HG02571 (cell line): ENCODE data around the gene HAAO.
"Not testable (repeated sequence)": the region's sequence is repeated elsewhere in the genome, so short reads cannot be mapped to it uniquely, and the experiment has no call there.

Source experiments
- ATAC-seq: cut with Tn5 transposase; IDR thresholded peaks from one replicate; pipeline ENCODE4 v1.9.1; 2021; ENCODE audit warnings: mild to moderate bottlenecking, moderate library complexity; ENCODE audit not compliant: unreplicated experiment

HAAO gene

DNA sequence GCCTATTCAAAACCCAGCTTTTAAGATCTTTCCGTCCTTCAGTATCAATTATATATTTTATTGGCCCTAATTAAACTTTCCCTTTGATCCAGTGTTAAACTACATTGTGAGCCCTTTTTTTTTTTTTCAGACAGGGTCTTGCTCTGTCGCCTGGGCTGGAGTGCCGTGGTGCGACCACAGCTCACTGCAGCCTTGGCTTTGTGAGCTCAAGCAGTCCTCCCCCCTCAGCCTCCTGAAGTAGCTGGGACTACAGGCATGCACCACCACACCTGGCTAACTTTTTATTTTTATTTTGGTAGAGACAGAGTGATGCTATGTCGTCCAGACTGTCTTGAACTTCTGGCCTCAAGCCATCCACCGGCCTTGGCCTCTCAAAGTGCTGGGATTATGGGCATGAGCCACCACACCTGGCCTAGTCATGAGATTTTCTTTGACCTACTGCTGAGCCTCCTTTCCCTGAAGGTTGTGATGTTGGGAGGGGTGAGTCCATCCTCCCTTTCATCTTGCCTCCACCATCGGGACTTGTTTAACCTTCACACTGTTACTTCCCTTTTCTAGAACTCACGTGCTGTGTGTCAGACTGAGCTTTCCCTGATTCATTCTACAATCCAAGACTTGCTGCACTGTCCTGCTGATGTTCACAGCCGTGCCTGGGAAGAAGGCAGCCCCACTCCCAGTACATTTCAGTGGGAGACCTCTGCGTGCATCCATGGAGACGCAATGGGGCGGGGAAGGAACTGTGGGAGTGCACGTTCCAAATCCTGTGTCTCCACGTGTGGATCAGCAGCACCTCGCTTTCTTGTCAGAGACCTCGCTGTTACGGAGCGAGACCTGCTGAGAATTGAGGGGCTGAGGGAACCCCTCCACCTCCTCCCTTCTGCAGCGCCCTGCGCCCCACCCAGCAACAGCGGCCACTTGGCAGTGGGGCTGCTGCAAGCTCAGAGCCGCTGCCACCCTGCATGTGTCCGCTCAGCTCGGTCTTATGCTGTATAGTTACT lies 39.3 kb downstream of the HAAO start:
- ATAC-seq = no peak

- no peak for ATAC-seq
Observed at GRCh38 chr2:42752314-42752713, 40.1 kb downstream of the HAAO start.

GRCh38 chr2:42748840-42749239 lies 43.5 kb downstream of the HAAO start:
- ATAC-seq = no peak

DNA sequence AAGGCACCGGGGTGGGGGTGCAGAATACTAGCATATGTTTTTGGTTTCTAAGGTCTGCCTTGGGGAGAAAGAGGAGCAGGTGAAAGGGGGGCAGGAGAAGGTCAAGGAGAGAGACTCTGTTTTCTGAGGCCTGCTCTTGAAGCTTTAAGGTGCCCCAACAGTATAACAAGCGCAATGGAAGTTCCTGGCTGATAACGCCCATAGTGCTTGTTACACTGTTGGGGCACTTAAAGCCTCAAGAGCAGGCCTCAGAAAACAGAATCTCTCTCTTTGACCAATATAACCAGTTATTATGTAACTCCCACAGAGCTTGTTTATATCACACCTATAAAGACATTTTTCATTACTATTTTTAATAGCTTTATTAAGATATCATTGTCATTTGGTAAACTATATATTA lies 45.0 kb downstream of the HAAO start:
- ATAC-seq = no peak

DNA sequence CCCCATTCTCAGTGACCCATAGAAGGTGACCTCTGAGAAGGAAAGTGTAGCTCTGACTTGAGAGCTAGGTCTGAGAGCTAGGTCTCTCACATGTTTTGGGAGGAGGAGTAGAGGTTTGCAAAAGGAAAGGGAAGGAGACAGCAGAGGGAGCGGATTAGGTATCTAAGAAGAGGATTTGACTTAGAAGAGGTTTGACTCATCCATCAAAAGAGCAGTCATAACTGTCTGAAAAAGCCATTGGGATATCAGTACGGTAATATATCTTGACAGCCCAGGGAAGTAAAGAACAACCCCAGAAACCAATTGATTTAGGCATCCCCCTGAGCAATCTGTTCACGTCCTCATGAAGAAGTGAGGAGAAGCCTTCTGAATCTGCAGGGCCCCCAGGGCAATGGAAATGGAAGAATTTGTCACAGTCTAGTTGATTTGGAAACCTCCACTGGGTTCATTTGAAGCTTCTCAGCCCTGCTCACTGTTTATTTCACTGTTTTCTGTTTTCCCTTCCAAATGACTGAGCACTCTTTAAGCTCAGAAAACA lies 47.8 kb downstream of the HAAO start:
- no peak for ATAC-seq

GRCh38 chr2:42743659-42743990 lies 48.8 kb downstream of the HAAO start:
- ATAC-seq = no peak

- ATAC-seq = no peak
Observed at GRCh38 chr2:42742740-42743658, 49.4 kb downstream of the HAAO start.

DNA sequence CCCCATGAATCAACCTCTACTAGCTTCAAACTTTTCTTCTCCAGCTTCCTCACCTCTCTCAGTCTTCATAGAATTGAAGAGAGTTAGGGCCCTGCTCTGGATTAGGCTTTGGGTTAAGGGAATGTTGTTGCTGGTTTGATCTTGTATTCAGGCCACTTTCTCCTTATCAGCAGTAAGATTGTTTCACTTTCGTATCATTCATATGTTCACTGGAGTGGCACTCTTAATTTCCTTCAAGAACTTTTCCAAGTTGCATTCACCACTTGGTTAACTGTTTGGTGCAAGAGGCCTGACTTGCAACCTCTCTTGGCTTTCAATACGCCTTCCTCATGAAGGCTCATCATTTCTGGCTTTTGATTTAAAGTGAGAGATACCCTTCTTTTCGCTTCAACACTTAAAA lies 51.2 kb downstream of the HAAO start:
- no peak for ATAC-seq

DNA sequence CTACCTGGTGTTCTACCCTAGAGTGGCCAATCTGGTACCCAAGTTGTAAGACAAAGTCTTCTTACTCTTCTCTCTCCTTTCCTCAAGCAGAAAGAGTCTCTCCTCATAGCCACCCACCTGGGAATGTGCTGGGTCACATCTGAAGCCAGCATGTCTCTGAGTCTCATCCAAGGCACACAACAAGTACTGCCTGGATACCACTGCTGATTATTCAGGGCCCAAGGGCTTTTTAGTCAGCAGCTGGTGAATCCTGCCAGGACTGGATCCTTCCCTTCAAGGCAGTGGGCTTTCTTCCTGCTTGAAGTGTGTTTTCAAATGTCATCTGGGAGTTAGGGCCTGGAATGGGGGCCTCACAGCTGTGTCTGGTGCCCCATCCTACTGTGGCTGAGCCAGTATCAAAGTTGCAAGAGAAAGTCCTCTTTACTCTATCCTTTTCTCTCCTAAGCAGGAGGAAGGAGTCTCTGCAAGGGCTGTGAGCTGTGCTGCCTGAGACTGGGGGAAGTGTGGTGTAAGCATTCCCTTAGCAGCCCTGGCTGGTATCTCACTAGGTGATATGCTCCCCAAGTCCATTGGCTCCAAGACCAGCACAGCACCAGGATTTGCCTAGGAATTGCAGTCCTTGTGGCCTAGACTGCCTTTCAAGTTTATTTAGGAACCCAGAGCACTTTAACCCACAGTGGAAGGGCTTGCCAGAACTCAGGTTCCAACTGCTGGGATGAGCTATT lies 55.6 kb downstream of the HAAO start:
- no peak for ATAC-seq

DNA sequence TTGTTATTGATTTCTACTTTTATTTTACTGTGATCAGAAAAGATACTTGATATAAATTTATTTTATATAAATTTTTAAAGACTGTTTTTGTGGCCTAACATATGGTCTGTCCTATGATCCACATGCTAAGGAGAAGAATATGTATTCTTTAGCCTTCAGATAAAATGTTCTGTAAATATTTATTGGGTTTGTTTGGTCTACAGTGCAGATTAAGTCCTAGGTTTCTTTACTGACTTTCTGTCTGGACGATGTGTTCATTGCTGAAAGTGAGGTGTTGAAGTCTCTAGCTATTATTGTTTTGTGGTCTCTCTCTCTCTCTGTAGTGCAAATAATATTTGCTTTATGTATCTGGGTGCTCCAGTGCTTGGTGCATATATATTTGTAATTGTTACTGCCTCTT lies 58.5 kb downstream of the HAAO start:
- no peak for ATAC-seq

DNA sequence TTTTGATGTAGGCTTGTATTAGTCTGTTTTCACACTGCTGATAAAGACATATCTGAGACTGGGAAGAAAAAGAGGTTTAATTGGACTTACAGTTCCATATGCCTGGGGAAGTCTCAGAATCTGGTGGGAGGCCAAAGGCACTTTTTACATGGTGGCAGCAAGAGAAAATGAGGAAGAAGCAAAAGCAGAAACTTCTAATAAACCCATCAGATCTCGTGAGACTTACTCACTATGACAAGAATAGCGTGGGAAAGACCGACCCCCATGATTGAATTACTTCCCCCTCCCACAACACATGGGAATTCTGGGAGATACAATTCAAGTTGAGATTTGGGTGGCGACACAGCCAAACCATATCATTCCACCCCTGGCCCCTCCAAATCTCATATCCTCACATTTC lies 61.1 kb downstream of the HAAO start:
- not testable (repeated sequence) for ATAC-seq

DNA sequence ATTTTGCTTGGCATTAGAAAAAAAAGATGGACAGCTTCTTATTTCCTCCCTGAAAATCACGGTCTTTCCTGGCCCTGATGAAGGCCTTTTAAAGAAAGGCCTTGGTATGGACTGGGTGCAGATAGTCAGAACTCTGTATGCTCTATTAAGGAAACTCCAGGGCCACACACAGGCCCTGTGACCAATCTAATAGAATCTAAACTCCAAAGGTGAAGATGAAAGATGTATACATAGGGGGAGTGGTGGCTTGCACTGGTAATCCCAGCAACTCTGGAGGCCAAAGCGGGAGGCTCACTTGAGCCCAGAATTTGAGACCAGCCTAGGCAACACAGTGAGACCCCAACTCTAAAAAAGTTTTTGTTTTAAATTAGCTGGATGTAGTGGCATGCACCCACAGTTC lies 65.7 kb downstream of the HAAO start:
- no peak for ATAC-seq

DNA sequence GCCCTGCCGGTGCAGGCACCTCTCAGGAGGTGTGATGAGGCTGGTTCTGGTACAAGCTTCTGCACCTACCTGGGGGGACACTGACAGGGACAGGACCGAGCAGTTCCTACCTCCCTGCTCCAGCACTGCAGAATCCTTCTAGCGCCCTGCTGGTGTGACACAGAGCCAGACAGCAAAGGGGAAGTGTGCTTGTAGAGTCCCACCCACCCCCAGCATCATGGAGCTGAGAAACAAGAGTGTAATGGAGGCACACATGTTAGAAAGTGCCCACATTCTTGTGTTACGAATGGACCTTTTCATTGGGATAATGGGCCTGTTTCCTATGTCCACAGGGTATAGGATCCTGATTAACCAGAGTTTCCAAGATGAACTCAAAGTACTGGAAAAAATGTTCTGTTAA lies 66.7 kb downstream of the HAAO start:
- ATAC-seq = no peak

GRCh38 chr2:42724886-42725285 lies 67.5 kb downstream of the HAAO start:
- ATAC-seq = no peak

DNA sequence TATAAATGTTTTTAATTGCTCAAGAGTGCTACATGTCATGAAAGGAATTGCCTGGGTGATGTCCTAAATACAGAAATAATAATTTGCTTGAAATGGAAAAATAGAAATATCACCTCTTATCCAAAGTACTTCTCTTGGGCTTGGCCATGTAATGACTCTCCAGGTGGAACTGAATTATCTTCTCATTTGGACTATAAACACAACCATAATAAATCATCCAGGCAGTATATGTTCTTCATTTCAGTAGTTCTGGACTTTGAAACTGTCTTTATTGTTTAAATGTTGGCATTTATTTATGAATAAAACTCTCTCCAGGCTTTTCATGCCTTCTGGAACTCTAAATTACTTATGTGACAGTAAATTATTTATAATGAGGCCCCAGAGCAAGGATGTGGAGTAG lies 68.9 kb downstream of the HAAO start:
- ATAC-seq = no peak

DNA sequence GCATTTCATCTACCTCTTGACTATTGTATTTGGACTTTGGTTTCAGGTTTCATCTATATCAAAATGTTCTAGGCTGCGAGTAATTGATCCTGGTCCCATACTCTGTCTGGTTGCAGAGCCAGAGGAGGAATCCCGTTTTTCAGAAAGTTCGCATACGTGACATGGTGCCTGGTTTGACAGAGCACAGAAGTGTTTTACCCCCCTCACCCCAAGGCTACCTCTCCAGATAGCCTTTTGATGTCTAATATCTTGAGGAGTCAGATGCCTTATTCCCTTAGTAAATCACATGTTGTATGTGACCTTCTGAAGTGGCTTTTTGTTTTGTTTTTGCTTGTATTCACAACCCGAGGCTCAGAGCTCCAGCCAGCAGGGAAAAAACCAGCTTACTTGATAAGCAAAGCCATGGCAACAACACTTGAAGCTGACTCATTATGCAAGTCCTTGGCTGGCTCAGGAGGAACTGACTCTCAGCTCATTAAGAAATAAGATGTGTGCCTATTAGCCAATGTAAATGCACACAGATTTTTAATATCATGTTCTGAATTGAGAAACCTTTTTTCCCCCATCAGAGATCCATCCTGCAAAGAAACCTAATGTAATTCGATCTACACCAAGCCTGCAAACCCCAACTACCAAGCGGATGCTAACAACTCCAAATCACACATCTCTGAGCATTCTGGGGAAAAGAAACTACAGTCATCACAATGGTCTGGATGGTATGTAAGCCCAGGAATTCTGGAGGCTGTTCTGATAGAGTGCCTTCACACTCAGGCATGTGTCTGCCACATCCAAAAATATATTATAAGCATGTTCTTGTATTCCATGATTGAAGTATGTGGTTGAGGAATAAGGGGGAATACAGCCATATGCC lies 69.8 kb downstream of the HAAO start:
- ATAC-seq = peak; percentile 94

- no peak for ATAC-seq
Observed at GRCh38 chr2:42721898-42722297, 70.5 kb downstream of the HAAO start.
